HepG2 (cell line): ENCODE results near the gene CNR2. TPM values are rescaled to one million over a fixed set of nuclear protein-coding genes. Genes with fewer than 3 reads are reported as not detected.
A peak's percentile ranks its signal among the peaks of the same experiment; 100 is the strongest.

Source experiments
- ATF4 ChIP-seq, 2 experiments: fragments of 450-650 bp in 1 of 2; sonication (generic) in 1 of 2; formaldehyde crosslinking; IDR thresholded peaks; 2 replicates each; pipeline versions ENCODE4 v1.5.0 to v1.8.0; 2020 to 2022; ENCODE audit warnings: mild to moderate bottlenecking in 1 of 2, missing genetic modification reagents in 1 of 2
- HIC2 ChIP-seq: sonication (generic); formaldehyde crosslinking; IDR thresholded peaks from 2 replicates; pipeline ENCODE4 v1.9.0; 2022; ENCODE audit warnings: low read depth, missing genetic modification reagents
- HMG20A ChIP-seq: IDR thresholded peaks from 2 replicates; pipeline ENCODE4 v1.6.1; 2016; ENCODE audit warnings: borderline replicate concordance
- HNF4A ChIP-seq: sonication (generic); formaldehyde crosslinking; IDR thresholded peaks from 2 replicates; pipeline ENCODE4 v1.4.0; 2020; ENCODE audit warnings: missing genetic modification reagents
- MIER2 ChIP-seq: IDR thresholded peaks from 2 replicates; pipeline ENCODE4 v1.6.1; 2016; ENCODE audit warnings: missing biosample characterization, missing genetic modification reagents
- NFE2L2 ChIP-seq: fragments of 150-350 bp; IDR thresholded peaks from 2 replicates; pipeline ENCODE4 v1.6.1; 2014; ENCODE audit warnings: low read length
- POLR2AphosphoS5 ChIP-seq: IDR thresholded peaks from 2 replicates; pipeline ENCODE4 v1.6.1; 2012; ENCODE audit warnings: low read depth, low read length
- RBM39 ChIP-seq: fragments of 200-400 bp; formaldehyde crosslinking; IDR thresholded peaks from one replicate; pipeline ENCODE4 v1.6.1; 2018; ENCODE audit warnings: antibody characterized with exemption, mild to moderate bottlenecking, low read depth, low read length; ENCODE audit not compliant: poor library complexity, severe bottlenecking
- REPIN1 ChIP-seq: sonication (generic); formaldehyde crosslinking; IDR thresholded peaks from 2 replicates; pipeline ENCODE4 v1.8.0; 2022; ENCODE audit warnings: missing genetic modification reagents, low read depth, mild to moderate bottlenecking, borderline replicate concordance
- SIN3B ChIP-seq: fragments of 150-350 bp; IDR thresholded peaks from 2 replicates; pipeline ENCODE4 v1.6.1; 2014; ENCODE audit warnings: low read length
- SMC3 ChIP-seq: IDR thresholded peaks from 2 replicates; pipeline ENCODE4 v1.6.1; 2011; ENCODE audit warnings: low read length, improper control_type of control experiment
- SOX6 ChIP-seq, 2 experiments: fragments of 450-650 bp in 1 of 2; sonication (generic) in 1 of 2; formaldehyde crosslinking in 1 of 2; IDR thresholded peaks; 2 replicates each; pipeline versions ENCODE4 v1.4.0 to v1.6.1; 2017 to 2020; ENCODE audit warnings: antibody characterized with exemption in 1 of 2, mild to moderate bottlenecking in 1 of 2, missing genetic modification reagents in 1 of 2
- YEATS2 ChIP-seq: sonication (generic); formaldehyde crosslinking; IDR thresholded peaks from 2 replicates; pipeline ENCODE4 v1.4.0; 2020; ENCODE audit warnings: missing genetic modification reagents, borderline replicate concordance
- YY1 ChIP-seq: IDR thresholded peaks from 2 replicates; pipeline ENCODE4 v1.6.1; 2011; ENCODE audit warnings: low read length, low read depth, moderate library complexity, mild to moderate bottlenecking; ENCODE audit not compliant: insufficient read depth, insufficient replicate concordance
- ZBTB37 ChIP-seq: sonication (generic); formaldehyde crosslinking; IDR thresholded peaks from 2 replicates; pipeline ENCODE4 v1.4.0; 2020; ENCODE audit warnings: mild to moderate bottlenecking, missing genetic modification reagents
- ZNF180 ChIP-seq: sonication (generic); formaldehyde crosslinking; IDR thresholded peaks from 2 replicates; pipeline ENCODE4 v1.4.0; 2020; ENCODE audit warnings: low read depth, missing genetic modification reagents, borderline replicate concordance
- ZNF3 ChIP-seq: IDR thresholded peaks from 2 replicates; pipeline ENCODE4 v1.7.0; 2017; ENCODE audit warnings: inconsistent platforms
- ZNF33B ChIP-seq: sonication (generic); formaldehyde crosslinking; IDR thresholded peaks from 2 replicates; pipeline ENCODE4 v1.5.1; 2020; ENCODE audit warnings: mild to moderate bottlenecking, missing genetic modification reagents
- ZNF430 ChIP-seq: sonication (generic); formaldehyde crosslinking; IDR thresholded peaks from 2 replicates; pipeline ENCODE4 v1.9.0; 2021; ENCODE audit warnings: mild to moderate bottlenecking, missing genetic modification reagents
- ZNF567 ChIP-seq: sonication (generic); formaldehyde crosslinking; IDR thresholded peaks from 2 replicates; pipeline ENCODE4 v1.8.1; 2023; ENCODE audit warnings: mild to moderate bottlenecking, missing genetic modification reagents, borderline replicate concordance
- ZNF570 ChIP-seq: sonication (generic); formaldehyde crosslinking; IDR thresholded peaks from 2 replicates; pipeline ENCODE4 v1.4.0; 2020; ENCODE audit warnings: mild to moderate bottlenecking, missing genetic modification reagents, borderline replicate concordance
- ZNF670 ChIP-seq: sonication (generic); formaldehyde crosslinking; IDR thresholded peaks from 2 replicates; pipeline ENCODE4 v1.8.0; 2022; ENCODE audit warnings: mild to moderate bottlenecking, missing genetic modification reagents, borderline replicate concordance
- ZNF678 ChIP-seq: sonication (generic); formaldehyde crosslinking; IDR thresholded peaks from 2 replicates; pipeline ENCODE4 v1.4.0; 2020; ENCODE audit warnings: mild to moderate bottlenecking, missing genetic modification reagents
- ZNF709 ChIP-seq: sonication (generic); formaldehyde crosslinking; IDR thresholded peaks from 2 replicates; pipeline ENCODE4 v1.5.0; 2020; ENCODE audit warnings: mild to moderate bottlenecking, missing genetic modification reagents
- ZNF839 ChIP-seq: sonication (generic); formaldehyde crosslinking; IDR thresholded peaks from 2 replicates; pipeline ENCODE4 v1.4.0; 2020; ENCODE audit warnings: missing genetic modification reagents, mild to moderate bottlenecking, borderline replicate concordance
- polyA plus RNA-seq, 8 experiments: library from polyadenylated mRNA; depleted of rRNA in 3 of 8; stranded (reverse) in 7 of 8; unstranded in 1 of 8; fragments of >200 nt; fragmentation: Illumina TruSeq in 4 of 8; extraction: Trizol in 4 of 8; gene quantifications; 2 replicates each; pipeline versions ENCODE4 v1.2.1 to v1.2.3, GENCODE V29; 2011 to 2016; ENCODE audit warnings: low read depth in 4 of 8, missing spikeins in 1 of 8, mixed read lengths in 1 of 8; ENCODE audit not compliant: insufficient read depth in 1 of 8
- total RNA-seq, 5 experiments: library from RNA; depleted of rRNA; stranded (reverse); fragments of >200 nt; fragmentation: Illumina TruSeq; extraction: Trizol; gene quantifications; 2 replicates each; pipeline ENCODE4 v1.2.3, GENCODE V29; 2016; ENCODE audit warnings: low read depth in 1 of 5

CNR2 gene
- total and polyA plus RNA-seq, 2 of the 13 experiments (the other 11 are each of a cell fraction or from before 2014, with no cell fraction given), result not detected

- TF ChIP-seq SOX6 (IDR thresholded peaks at IDR 0.05) (no peak), SOX6 (CRISPR knock-in tag; IDR thresholded peaks at IDR 0.05) (peak; percentile 33; the same call in 1 of the 2 replicates), POLR2AphosphoS5 (peak; percentile 52; the same call in 1 of the 2 replicates), RBM39 (peak; percentile 64), YY1 (no peak), ZNF3 (no peak), ATF4 (CRISPR knock-in tag; IDR thresholded peaks at IDR 0.05) (no peak), HIC2 (CRISPR knock-in tag) (peak; percentile 65; the same call in 1 of the 2 replicates), ZNF839 (no peak), SMC3 (peak; percentile 57), ZNF670 (peak; percentile 54), ZBTB37 (CRISPR knock-in tag) (no peak), ZNF678 (no peak), ZNF430 (CRISPR knock-in tag) (peak; percentile 72; the same call in 1 of the 2 replicates), ZNF180 (no peak), YEATS2 (peak; percentile 73; the same call in 1 of the 2 replicates), ZNF33B (CRISPR knock-in tag) (no peak), MIER2 (no peak), ZNF709 (CRISPR knock-in tag) (no peak), ZNF567 (CRISPR knock-in tag) (peak; percentile 98; the same call in 1 of the 2 replicates), SIN3B (no peak), REPIN1 (CRISPR knock-in tag) (0 out of 2 replicates have a peak, but pooled peaks have one; percentile 39), NFE2L2 (no peak), HNF4A (0 out of 2 replicates have a peak, but pooled peaks have one; percentile 7), ZNF570 (no peak), HMG20A (no peak)
Measured at GRCh38 chr1:23867895-23868556, 45.1 kb downstream of the CNR2 start, which contains the start of gene FUCA1 (continued).
